GM12878 (cell line): Measurements from ENCODE around the gene COX19. TPM values are rescaled to one million over a fixed set of nuclear protein-coding genes. Genes with fewer than 3 reads are reported as not detected.

Source experiments
- CBFB ChIP-seq: IDR thresholded peaks from 2 replicates; pipeline ENCODE4 v1.6.1; 2016; ENCODE audit warnings: antibody characterized with exemption, low read depth
- CHD4 ChIP-seq: fragments of 200-600 bp; sonication (generic); IDR thresholded peaks from 2 replicates; pipeline ENCODE4 v1.6.1; 2016; ENCODE audit warnings: mild to moderate bottlenecking
- CREM ChIP-seq: IDR thresholded peaks from 2 replicates; pipeline ENCODE4 v1.6.1; 2014; ENCODE audit warnings: antibody characterized with exemption, low read depth
- EED ChIP-seq: sonication (generic); IDR thresholded peaks from 2 replicates; pipeline ENCODE4 v1.6.1; 2016; ENCODE audit warnings: antibody characterized with exemption, low read depth
- HCFC1 ChIP-seq: fragments of 150-350 bp; IDR thresholded peaks from 2 replicates; pipeline ENCODE4 v1.6.1; 2014; ENCODE audit warnings: low read length
- IKZF1 ChIP-seq: fragments of 450-650 bp; conservative IDR thresholded peaks from 2 replicates; pipeline ENCODE4 v1.6.1; 2017; ENCODE audit warnings: antibody characterized with exemption, mild to moderate bottlenecking
- IRF4 ChIP-seq: IDR thresholded peaks from 2 replicates; pipeline ENCODE4 v1.6.1; 2011; ENCODE audit warnings: low read depth, low read length
- KAT2A ChIP-seq: conservative IDR thresholded peaks from 2 replicates; pipeline ENCODE4 v1.6.1; 2011; ENCODE audit warnings: low read depth, low read length; ENCODE audit not compliant: control insufficient read depth
- LARP7 ChIP-seq: fragments of 450-650 bp; IDR thresholded peaks from 2 replicates; pipeline ENCODE4 v1.6.1; 2017; ENCODE audit warnings: mild to moderate bottlenecking
- MXI1 ChIP-seq: fragments of 150-350 bp; IDR thresholded peaks from 2 replicates; pipeline ENCODE4 v1.6.1; 2011; ENCODE audit warnings: low read depth, mild to moderate bottlenecking, inconsistent platforms, low read length, improper control_type of control experiment
- NFIC ChIP-seq: IDR thresholded peaks from 2 replicates; pipeline ENCODE4 v1.6.1; 2012; ENCODE audit warnings: low read depth, mild to moderate bottlenecking, inconsistent platforms, low read length, moderate library complexity
- NFXL1 ChIP-seq: fragments of 450-650 bp; IDR thresholded peaks from 2 replicates; pipeline ENCODE4 v1.6.1; 2017; ENCODE audit warnings: antibody characterized with exemption, mild to moderate bottlenecking, borderline replicate concordance
- POLR2A ChIP-seq: IDR thresholded peaks from 2 replicates; pipeline ENCODE4 v1.6.1; 2011; ENCODE audit warnings: low read depth, mild to moderate bottlenecking, low read length
- PRDM15 ChIP-seq: fragments of 450-650 bp; formaldehyde crosslinking; IDR thresholded peaks from 2 replicates; pipeline ENCODE4 v1.4.0; 2020; ENCODE audit warnings: mild to moderate bottlenecking, moderate library complexity
- RELB ChIP-seq: fragments of 450-650 bp; IDR thresholded peaks from 2 replicates; pipeline ENCODE4 v1.6.1; 2017; ENCODE audit warnings: low read depth, mild to moderate bottlenecking, moderate library complexity
- RUNX3 ChIP-seq: IDR thresholded peaks from 2 replicates; pipeline ENCODE4 v1.6.1; 2012; ENCODE audit warnings: low read length, inconsistent platforms
- SMAD1 ChIP-seq: fragments of 450-650 bp; IDR thresholded peaks from 2 replicates; pipeline ENCODE4 v1.6.1; 2018; ENCODE audit warnings: mild to moderate bottlenecking, low read depth; ENCODE audit not compliant: partially characterized antibody
- SMAD5 ChIP-seq: IDR thresholded peaks from 2 replicates; pipeline ENCODE4 v1.6.1; 2016; ENCODE audit warnings: antibody characterized with exemption, low read depth
- SMARCA5 ChIP-seq: fragments of 450-650 bp; IDR thresholded peaks from 2 replicates; pipeline ENCODE4 v1.6.1; 2017; ENCODE audit warnings: mild to moderate bottlenecking
- SMC3 ChIP-seq: IDR thresholded peaks from 2 replicates; pipeline ENCODE4 v1.6.1; 2011; ENCODE audit warnings: low read length, improper control_type of control experiment, borderline replicate concordance
- SP1 ChIP-seq: IDR thresholded peaks from one replicate; pipeline ENCODE4 v1.6.1; 2011; ENCODE audit warnings: low read depth, low read length
- STAT1 ChIP-seq: fragments of 450-650 bp; conservative IDR thresholded peaks from 2 replicates; pipeline ENCODE4 v1.6.1; 2014; ENCODE audit warnings: antibody characterized with exemption, mild to moderate bottlenecking
- STAT3 ChIP-seq: IDR thresholded peaks from 2 replicates; pipeline ENCODE4 v1.6.1; 2011; ENCODE audit warnings: low read depth, low read length, improper control_type of control experiment
- TARDBP ChIP-seq: IDR thresholded peaks from 2 replicates; pipeline ENCODE4 v1.6.1; 2016; ENCODE audit warnings: borderline replicate concordance
- TCF12 ChIP-seq: IDR thresholded peaks from 2 replicates; pipeline ENCODE4 v1.6.1; 2011; ENCODE audit warnings: low read depth, mild to moderate bottlenecking, low read length
- YBX1 ChIP-seq: fragments of 450-650 bp; IDR thresholded peaks from 2 replicates; pipeline ENCODE4 v1.6.1; 2016; ENCODE audit warnings: antibody characterized with exemption
- ZBTB11 ChIP-seq: fragments of 450-650 bp; formaldehyde crosslinking; IDR thresholded peaks from 2 replicates; pipeline ENCODE4 v1.5.0; 2022; ENCODE audit warnings: mild to moderate bottlenecking, missing genetic modification characterization
- polyA plus RNA-seq, 11 experiments: library from polyadenylated mRNA; depleted of rRNA in 4 of 11; unstranded in 6 of 11; stranded (reverse) in 5 of 11; fragments of >200 nt; fragmentation: Nextera tagmentation in 4 of 11; fragmentation: Illumina TruSeq in 1 of 11; extraction: Ambion mirVana in 4 of 11; extraction: Trizol in 1 of 11; gene quantifications; 1 replicate in 1 of 11; 2 replicates in 10 of 11; pipeline versions ENCODE4 v1.2.1 to v1.2.3, GENCODE V29; 2011 to 2016; ENCODE audit warnings: inconsistent platforms in 2 of 11, missing spikeins in 2 of 11, low read depth in 1 of 11
- total RNA-seq, 4 experiments: library from RNA; depleted of rRNA in 3 of 4; stranded (reverse); fragments of >200 nt in 3 of 4; fragmentation: Illumina TruSeq in 1 of 4; extraction: Trizol in 1 of 4; gene quantifications; 2 replicates each; pipeline versions ENCODE4 v1.2.1 to v1.2.3, GENCODE V29; 2013 to 2021

The COX19 gene
- total and polyA plus RNA-seq, 10 of the 15 experiments (the other 5 are each of a cell fraction or from before 2014, with no cell fraction given): 3.7 to 17.9 (median 10.8) TPM

GRCh38 chr7:1024331-1024841 lies 49.0 kb upstream of the COX19 start (continued):
- TF ChIP-seq MXI1 (peak; percentile 76), CREM (peak; percentile 47; the same call in 1 of the 2 replicates), CHD4 (no peak), NFIC (peak; percentile 55; the same call in 1 of the 2 replicates), IKZF1 (peak; percentile 88), STAT3 (peak; percentile 87), SP1 (peak; percentile 43), TCF12 (peak; percentile 97), RELB (peak; percentile 81), LARP7 (no peak; the same call in 1 of the 2 replicates), SMAD5 (no peak), NFXL1 (no peak), TARDBP (no peak), RUNX3 (peak; percentile 83), SMAD1 (peak; percentile 80), PRDM15 (CRISPR knock-in tag) (no peak), KAT2A (no peak), IRF4 (0 out of 2 replicates have a peak, but pooled peaks have one; percentile 28), POLR2A (0 out of 2 replicates have a peak, but pooled peaks have one; percentile 36), SMC3 (peak; percentile 31; the same call in 1 of the 2 replicates), HCFC1 (no peak), CBFB (0 out of 2 replicates have a peak, but pooled peaks have one; percentile 31), YBX1 (peak; percentile 97), STAT1 (peak; percentile 54; the same call in 1 of the 2 replicates), ZBTB11 (CRISPR knock-in tag) (no peak), SMARCA5 (no peak), EED (peak; percentile 88)
